Measurements from ENCODE around the gene OR2T1.
"Not testable (repeated sequence)": the region's sequence is repeated elsewhere in the genome, so short reads cannot be mapped to it uniquely, and the experiment has no call there.

GRCh38 chr1:248442500-248443277, 39.8 kb downstream of the OR2T1 start:
- not testable (repeated sequence) for TF ChIP-seq POLR2AphosphoS5, CTCF (IDR thresholded peaks at IDR 0.05)

Measured in gastroesophageal sphincter (tissue), 3 donors.